NCI-H2171 treated with DMSO at 0.1 percent for 48 hours (cell line): Measurements from ENCODE around the gene NRM.
"Not testable (repeated sequence)": the region's sequence is repeated elsewhere in the genome, so short reads cannot be mapped to it uniquely, and the experiment has no call there.

ENCODE experiments used
- DNase-seq: peaks from one replicate; lab custom pipeline; 2025; lab: John Stamatoyannopoulos, UW

Gene NRM

GRCh38 chr6:30719791-30720737 lies 29.3 kb upstream of the NRM start, which contains the start of gene TUBB:
TSS of gene TUBB (plus strand) at chr6:30720352. CDS start at chr6:30720507, 155 bp downstream.
- DNase-seq = peak; percentile 98

GRCh38 chr6:30719356-30719755 lies 28.6 kb upstream of the NRM start:
- DNase-seq = no peak

GRCh38 chr6:30717845-30718720 lies 27.3 kb upstream of the NRM start:
- DNase-seq = not testable (repeated sequence)

- peak; percentile 100 for DNase-seq
These were observed 26.5 kb upstream of the NRM start, which contains the start of gene MDC1 for GRCh38 chr6:30717129-30717844. TSS of gene MDC1 (minus strand) at chr6:30717281. CDS start at chr6:30715175, 2,106 bp downstream.

- no peak for DNase-seq
These were observed 26.0 kb upstream of the NRM start for GRCh38 chr6:30716879-30717128.

GRCh38 chr6:30714263-30714662 lies 23.5 kb upstream of the NRM start:
- no peak for DNase-seq

- no peak for DNase-seq
These were observed 21.7 kb upstream of the NRM start for GRCh38 chr6:30712441-30712945.

GRCh38 chr6:30711758-30712380 lies 21.1 kb upstream of the NRM start:
- DNase-seq = no peak

GRCh38 chr6:30709101-30709868 lies 18.5 kb upstream of the NRM start:
- no peak for DNase-seq

GRCh38 chr6:30707281-30707850 lies 16.6 kb upstream of the NRM start:
- peak; percentile 76 for DNase-seq

- DNase-seq = no peak
These were observed 14.8 kb upstream of the NRM start for GRCh38 chr6:30705620-30706019.

GRCh38 chr6:30703821-30704220 lies 13.0 kb upstream of the NRM start:
- DNase-seq = no peak

GRCh38 chr6:30703011-30703410 lies 12.2 kb upstream of the NRM start:
- no peak for DNase-seq

- DNase-seq = no peak
These were observed 9.6 kb upstream of the NRM start for GRCh38 chr6:30700340-30700739.

GRCh38 chr6:30696432-30696831 lies 5.6 kb upstream of the NRM start:
- no peak for DNase-seq

- peak; percentile 24 for DNase-seq
These were observed 544 bp upstream of the NRM start for GRCh38 chr6:30691208-30691847.

- no peak for DNase-seq
These were observed 799 bp downstream of the NRM start for GRCh38 chr6:30689985-30690384.

- no peak for DNase-seq
These were observed 1.5 kb downstream of the NRM start for GRCh38 chr6:30689022-30689865.

GRCh38 chr6:30688569-30688968 lies 2.2 kb downstream of the NRM start:
- no peak for DNase-seq
